Spleen (tissue), 7 donors: ENCODE measurements around the gene MUC4.

Source experiments
- CTCF ChIP-seq, 11 experiments: fragments of 200-600 bp in 7 of 11; fragments of 450-650 bp in 4 of 11; sonication (generic) in 4 of 11; IDR thresholded peaks in 8 of 11; conservative IDR thresholded peaks in 3 of 11; 1 replicate in 7 of 11; 2 replicates in 4 of 11; pipeline versions ENCODE4 v1.4.0 to v1.8.0; 2016 to 2021; ENCODE audit warnings: antibody characterized with exemption in 11 of 11, inconsistent platforms in 4 of 11, mild to moderate bottlenecking in 1 of 11
- POLR2A ChIP-seq, 3 donors: fragments of 450-650 bp; IDR thresholded peaks; one replicate each; pipeline ENCODE4 v1.5.1; 2017; ENCODE audit warnings: antibody characterized with exemption in 3 of 3, mild to moderate bottlenecking in 1 of 3
- POLR2AphosphoS5 ChIP-seq, 3 donors: sonication (generic); formaldehyde crosslinking; IDR thresholded peaks; one replicate each; pipeline ENCODE4 v1.5.1; 2017; ENCODE audit warnings: antibody characterized with exemption in 3 of 3
- donor health status: DM: no; HTN: no; CAD: no; lungs with moderate emphysema.
- donor health status: DM: no; HTN: no; CAD: no.
- donor health status: DM: no; HTN: no; CAD: no.

- TF ChIP-seq CTCF (IDR thresholded peaks at IDR 0.05 in 8 of 11, conservative IDR thresholded peaks at IDR 0.05 in 3 of 11): no peak
- no peak for TF ChIP-seq POLR2A (IDR thresholded peaks at IDR 0.05)
- TF ChIP-seq POLR2AphosphoS5 (IDR thresholded peaks at IDR 0.05): no peak
Observed at GRCh38 chr3:195806916-195807231, 4.9 kb downstream of the MUC4 start.
